Measurements from ENCODE around the gene CDC5L. TPM values are rescaled to one million over a fixed set of nuclear protein-coding genes. Genes with fewer than 3 reads are reported as not detected.

CDC5L gene
- total RNA-seq: 10 to 100 TPM; 16.9 to 18.8 (median 17.9) TPM
- 22.4 TPM for total RNA-seq (2013)
- total RNA-seq: 78.2 to 162 (median 104) reads per million in 29 experiments

DNA sequence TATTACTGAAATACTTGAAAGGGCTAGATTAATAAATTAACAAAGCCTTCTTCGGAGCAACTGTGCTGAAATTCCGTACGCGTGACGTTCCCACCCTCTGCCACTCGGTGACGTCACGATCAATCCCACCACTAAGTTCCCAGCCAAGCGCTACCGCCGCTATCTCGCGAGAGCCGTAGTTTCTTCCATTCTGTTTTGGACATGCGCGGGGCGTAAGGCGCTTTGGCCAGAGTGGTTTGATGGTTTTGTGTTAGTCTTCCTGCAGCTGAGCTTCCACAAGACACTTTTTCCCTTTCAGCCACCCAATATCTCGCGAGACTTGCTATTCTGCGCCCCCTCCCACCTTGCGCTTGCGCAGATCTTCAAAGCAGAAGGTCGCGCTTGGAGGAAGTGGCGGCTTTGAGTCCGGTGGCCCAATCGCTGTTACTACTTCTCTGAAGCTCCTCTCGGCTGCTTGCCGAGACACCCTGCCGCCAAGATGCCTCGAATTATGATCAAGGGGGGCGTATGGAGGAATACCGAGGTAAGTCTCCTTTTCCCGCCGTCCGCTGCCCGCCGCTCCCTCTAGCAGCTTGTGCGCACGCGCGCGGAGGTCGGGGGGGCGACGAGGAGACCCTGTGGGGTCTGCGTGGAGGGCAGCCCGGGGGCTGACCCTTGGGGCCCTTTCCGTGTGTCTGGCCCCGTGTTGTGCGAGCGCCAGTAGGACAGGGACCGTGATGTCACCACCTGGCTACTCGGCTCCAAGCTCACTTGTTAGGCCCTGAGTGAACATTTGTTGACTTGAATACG, at the start of gene CDC5L:
Gene CDC5L, plus strand, starts transcription at position 361 of the 789 bp plus-strand sequence. Its CDS starts 118 bp downstream, at position 479.
- POLR2A ChIA-PET: interaction anchor here (0.5 to 0.6 kb wide), 4 partner anchors 19 to 1458 kb away, joined by 3 to 6 read pairs (median 4); partner anchors contain the start of gene CNPY3 (in 1 of the 2)
- Mint-ChIP-seq H3K27me3 (no peaks in the 10 kb centered on the region), H3K9me3 (no peaks in the 10 kb centered on the region), H3K4me1 (peaks cover 40 to 46% (median 46%) of the 10 kb centered on the region in 3 donors), H3K27ac (peak within 1 kb of the TSS; percentile 97), H3K36me3 (peaks cover 12% of the 10 kb centered on the region), H3K4me3 (peak within 1 kb of the TSS; percentile 90 to 96 (median 95))
- ATAC-seq (replicated peaks in 1 of 4): peak; percentile 84 to 89 (median 87)
- Histone ChIP-seq H3K27ac (ENCODE audit: low read length) (peak within 1 kb of the TSS; percentile 86), H3K9me3 (no peaks in the 10 kb centered on the region), H3K4me3 (ENCODE audit: control insufficient read depth in 1 of 2, extremely low read depth in 1 of 2, low read length in 1 of 2) (peak within 1 kb of the TSS; percentile 81 to 85), H3K4me1 (ENCODE audit: control insufficient read depth in 1 of 2, extremely low read depth in 1 of 2, insufficient read depth in 2 of 2, low read length in 2 of 2) (peaks cover 14 to 17% of the 10 kb centered on the region in 2 experiments), H3K36me3 (ENCODE audit: control insufficient read depth in 2 of 2, extremely low read depth in 1 of 2, insufficient read depth in 1 of 2, low read length in 1 of 2) (peaks cover 3 to 14% of the 10 kb centered on the region in 2 donors), H3K27me3 (replicated peaks in 1 of 2; ENCODE audit: control insufficient read depth in 2 of 2, extremely low read depth in 1 of 2, insufficient read depth in 2 of 2, low read length in 1 of 2) (peaks cover 0 to 4% of the 10 kb centered on the region in 2 experiments)
- DNase-seq: peak; percentile 77 to 97 (median 87)
- WGBS (ENCODE audit: insufficient coverage): under 1% methylated on average over 39 of the region's 56 CpGs
- CTCF ChIA-PET: interaction anchor here in 1 of 2 donors (0.5 to 1.3 kb wide), 6 partner anchors 40 to 215 kb away, joined by 3 to 5 read pairs (median 4); partner anchors contain the start of genes AARS2 and SLC29A1

DNA sequence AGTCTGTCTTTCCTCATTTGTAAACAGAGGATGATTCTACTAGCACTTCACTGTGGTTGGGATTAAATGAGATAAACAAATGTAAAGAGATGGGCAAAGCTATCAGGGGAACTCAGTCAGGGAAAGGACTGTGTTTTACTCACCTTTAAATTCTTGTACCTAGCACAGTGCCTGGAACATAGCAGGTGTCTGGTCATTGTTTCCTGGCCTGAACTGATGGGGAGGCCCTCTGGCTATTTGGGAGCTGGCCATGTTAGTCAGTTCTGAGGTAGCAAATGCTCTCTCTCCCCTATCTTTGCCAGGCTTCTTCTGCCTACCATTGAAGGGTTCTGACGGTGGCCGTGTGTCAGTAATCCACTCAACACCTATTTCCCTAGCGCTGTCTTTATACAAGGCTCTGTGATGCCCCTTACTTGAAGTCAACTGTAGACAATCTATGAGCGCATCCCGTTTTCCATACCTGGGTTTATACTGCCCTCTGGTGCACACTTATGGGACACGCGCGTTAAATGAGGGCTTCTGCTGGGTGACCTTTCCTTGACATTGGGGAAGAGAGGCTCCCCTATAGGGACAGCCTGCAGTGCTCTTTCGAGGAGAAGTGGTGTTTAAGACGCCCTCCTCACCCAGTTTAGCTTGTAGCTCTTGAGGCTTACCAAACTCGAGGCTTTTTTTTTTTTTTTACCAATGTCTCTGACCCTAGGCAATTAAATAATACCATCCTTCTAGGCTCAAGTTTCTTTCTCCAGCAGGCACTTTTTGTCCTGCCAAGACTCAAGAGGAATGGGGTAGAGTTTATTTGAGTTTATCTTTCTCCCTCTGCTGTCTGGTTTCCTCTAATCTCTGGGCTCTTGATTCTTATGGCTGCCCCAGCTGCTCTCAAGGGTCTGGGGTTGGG, 49.0 kb upstream of the CDC5L start:
- Mint-ChIP-seq H3K36me3 (no peaks in the 10 kb centered on the region), H3K9me3 (no peaks in the 10 kb centered on the region), H3K27me3 (peaks cover 20 to 23% of the 10 kb centered on the region in 2 donors), H3K27ac (no peak overlapping the region), H3K4me1 (peaks cover 0 to 2% (median 2%) of the 10 kb centered on the region in 3 donors), H3K4me3 (no peak overlapping the region)
- Histone ChIP-seq H3K27me3 (replicated peaks in 1 of 2; ENCODE audit: control insufficient read depth in 2 of 2, extremely low read depth in 1 of 2, insufficient read depth in 2 of 2, low read length in 1 of 2) (peaks cover 5 to 39% of the 10 kb centered on the region in 2 experiments), H3K27ac (ENCODE audit: low read length) (no peak overlapping the region), H3K36me3 (ENCODE audit: control insufficient read depth in 2 of 2, extremely low read depth in 1 of 2, insufficient read depth in 1 of 2, low read length in 1 of 2) (no peaks in the 10 kb centered on the region), H3K4me1 (ENCODE audit: control insufficient read depth in 1 of 2, extremely low read depth in 1 of 2, insufficient read depth in 2 of 2, low read length in 2 of 2) (peaks cover 0 to 5% of the 10 kb centered on the region in 2 experiments), H3K9me3 (no peaks in the 10 kb centered on the region), H3K4me3 (ENCODE audit: control insufficient read depth in 1 of 2, extremely low read depth in 1 of 2, low read length in 1 of 2) (no peak overlapping the region)
- CTCF ChIA-PET: interaction anchor here (0.6 to 1.7 kb wide), 7 partner anchors 11 to 565 kb away, joined by 3 to 7 read pairs (median 4); partner anchors contain the start of gene CDC5L (in 1 of the 2)
- WGBS (ENCODE audit: insufficient coverage): 4% methylated on average over 6 of the region's 11 CpGs
- POLR2A ChIA-PET: interaction anchor here in 1 of 2 donors (0.6 kb wide), 1 partner anchor 117 kb away, joined by 9 read pairs; no protein-coding TSS in a partner anchor
- DNase-seq (peak; percentile 17 to 80 (median 50)), ATAC-seq (replicated peaks in 1 of 4) (peak; percentile 77 to 88 (median 83))

DNA sequence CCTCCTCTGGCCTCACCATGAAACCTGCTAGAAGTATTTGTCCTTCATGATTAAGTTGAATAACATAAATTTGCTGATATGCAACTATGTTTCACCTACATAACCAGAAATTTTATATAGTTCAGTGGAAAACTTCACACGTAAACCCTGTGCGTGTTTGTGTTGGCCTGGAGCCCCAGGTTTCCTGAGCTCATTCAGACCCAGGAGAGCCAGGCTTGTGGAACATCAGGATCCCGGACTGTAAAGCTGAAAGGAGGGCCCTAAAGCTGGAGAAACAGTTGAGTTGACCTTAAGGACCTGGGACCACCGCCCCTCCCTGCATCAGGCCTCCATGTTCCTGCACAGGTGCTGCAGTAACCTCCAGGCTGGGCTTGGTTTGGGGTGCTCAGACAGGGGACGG, 48.2 kb upstream of the CDC5L start:
- ATAC-seq (replicated peaks in 1 of 4) (no peak), DNase-seq (no peak)
- Histone ChIP-seq H3K27ac (ENCODE audit: low read length) (no peak overlapping the region), H3K4me3 (ENCODE audit: control insufficient read depth in 1 of 2, extremely low read depth in 1 of 2, low read length in 1 of 2) (no peak overlapping the region), H3K36me3 (ENCODE audit: control insufficient read depth in 2 of 2, extremely low read depth in 1 of 2, insufficient read depth in 1 of 2, low read length in 1 of 2) (no peaks in the 10 kb centered on the region), H3K27me3 (replicated peaks in 1 of 2; ENCODE audit: control insufficient read depth in 2 of 2, extremely low read depth in 1 of 2, insufficient read depth in 2 of 2, low read length in 1 of 2) (peaks cover 9 to 42% of the 10 kb centered on the region in 2 experiments), H3K4me1 (ENCODE audit: control insufficient read depth in 1 of 2, extremely low read depth in 1 of 2, insufficient read depth in 2 of 2, low read length in 2 of 2) (peaks cover 0 to 5% of the 10 kb centered on the region in 2 experiments), H3K9me3 (no peaks in the 10 kb centered on the region)
- no peaks in the 10 kb centered on the region for H3K9me3 Mint-ChIP-seq
- no peak overlapping the region for H3K4me3 Mint-ChIP-seq
- no peak overlapping the region for H3K27ac Mint-ChIP-seq
- ChIA-PET CTCF (interaction anchor here in 1 of 2 donors (0.6 to 1.4 kb wide), 3 partner anchors 70 to 118 kb away, joined by 3 to 15 read pairs (median 3); no protein-coding TSS in a partner anchor), POLR2A (interaction anchor here in 1 of 2 donors (0.6 kb wide), 1 partner anchor 118 kb away, joined by 9 read pairs; no protein-coding TSS in a partner anchor)
- H3K27me3 Mint-ChIP-seq: peaks cover 28 to 31% of the 10 kb centered on the region in 2 donors
- WGBS (ENCODE audit: insufficient coverage): 78% methylated on average over 5 of the region's 5 CpGs
- H3K4me1 Mint-ChIP-seq: peaks cover 0 to 2% (median 2%) of the 10 kb centered on the region in 3 donors
- H3K36me3 Mint-ChIP-seq: no peaks in the 10 kb centered on the region

DNA sequence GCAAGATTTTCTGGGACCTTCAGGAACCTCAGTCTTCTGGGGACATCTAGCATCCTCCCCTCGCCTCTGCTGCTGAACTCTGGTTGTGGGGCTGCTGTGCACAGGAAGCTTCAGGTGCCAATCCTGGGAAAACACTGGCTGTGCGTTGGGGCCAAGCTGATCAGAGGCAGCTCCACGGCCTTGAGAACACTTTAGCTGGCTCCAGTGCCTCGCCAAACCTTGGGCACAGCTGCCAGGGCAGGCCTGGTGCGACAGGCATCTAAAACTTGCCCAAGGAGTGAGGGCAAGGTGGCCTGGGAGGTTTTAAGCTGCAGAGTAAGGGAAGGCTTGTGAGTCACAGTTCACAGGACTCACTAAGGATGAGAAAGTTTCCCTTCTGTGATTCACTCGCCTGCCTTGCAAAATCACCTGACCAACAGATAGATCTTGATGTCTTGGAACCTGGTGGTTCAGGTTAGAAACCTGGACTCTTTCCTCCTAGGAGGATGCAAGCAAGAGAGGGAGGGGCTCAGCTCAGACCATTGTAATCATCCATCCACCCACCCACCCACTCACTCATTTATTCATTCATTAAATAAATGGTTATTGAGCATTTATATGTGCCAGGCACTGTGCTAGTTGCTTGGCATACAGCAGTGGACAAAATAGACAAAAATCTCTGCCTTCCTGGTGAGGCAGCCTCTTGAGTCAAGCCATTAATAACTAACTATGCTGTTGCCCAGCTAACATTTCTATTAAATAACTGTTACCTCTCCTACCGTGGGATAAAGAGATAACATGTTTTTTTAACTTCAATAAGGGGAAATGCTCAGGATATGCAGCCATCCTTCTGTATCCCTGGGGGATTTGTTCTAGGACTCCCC, 47.5 kb upstream of the CDC5L start:
- DNase-seq (no peak), ATAC-seq (replicated peaks in 1 of 4) (no peak)
- ChIA-PET POLR2A (no interaction called here), CTCF (interaction anchor here in 1 of 2 donors (0.7 to 1.4 kb wide), 2 partner anchors 72 to 117 kb away, joined by 3 to 15 read pairs; no protein-coding TSS in a partner anchor)
- Mint-ChIP-seq H3K4me3 (no peak overlapping the region), H3K9me3 (no peaks in the 10 kb centered on the region), H3K27me3 (peaks cover 34 to 38% of the 10 kb centered on the region in 2 donors), H3K4me1 (peaks cover 0 to 2% (median 2%) of the 10 kb centered on the region in 3 donors), H3K36me3 (no peaks in the 10 kb centered on the region), H3K27ac (no peak overlapping the region)
- H3K27me3 ChIP-seq (replicated peaks in 1 of 2; ENCODE audit: control insufficient read depth in 2 of 2, extremely low read depth in 1 of 2, insufficient read depth in 2 of 2, low read length in 1 of 2): peaks cover 9 to 45% of the 10 kb centered on the region in 2 experiments
- H3K36me3 ChIP-seq (ENCODE audit: control insufficient read depth in 2 of 2, extremely low read depth in 1 of 2, insufficient read depth in 1 of 2, low read length in 1 of 2): no peaks in the 10 kb centered on the region
- no peak overlapping the region for H3K4me3 ChIP-seq (ENCODE audit: control insufficient read depth in 1 of 2, extremely low read depth in 1 of 2, low read length in 1 of 2)
- no peak overlapping the region for H3K27ac ChIP-seq (ENCODE audit: low read length)
- H3K9me3 ChIP-seq: no peaks in the 10 kb centered on the region
- 62% methylated on average over 5 of the region's 7 CpGs for WGBS (ENCODE audit: insufficient coverage)
- peaks cover 0 to 5% of the 10 kb centered on the region in 2 experiments for H3K4me1 ChIP-seq (ENCODE audit: control insufficient read depth in 1 of 2, extremely low read depth in 1 of 2, insufficient read depth in 2 of 2, low read length in 2 of 2)

DNA sequence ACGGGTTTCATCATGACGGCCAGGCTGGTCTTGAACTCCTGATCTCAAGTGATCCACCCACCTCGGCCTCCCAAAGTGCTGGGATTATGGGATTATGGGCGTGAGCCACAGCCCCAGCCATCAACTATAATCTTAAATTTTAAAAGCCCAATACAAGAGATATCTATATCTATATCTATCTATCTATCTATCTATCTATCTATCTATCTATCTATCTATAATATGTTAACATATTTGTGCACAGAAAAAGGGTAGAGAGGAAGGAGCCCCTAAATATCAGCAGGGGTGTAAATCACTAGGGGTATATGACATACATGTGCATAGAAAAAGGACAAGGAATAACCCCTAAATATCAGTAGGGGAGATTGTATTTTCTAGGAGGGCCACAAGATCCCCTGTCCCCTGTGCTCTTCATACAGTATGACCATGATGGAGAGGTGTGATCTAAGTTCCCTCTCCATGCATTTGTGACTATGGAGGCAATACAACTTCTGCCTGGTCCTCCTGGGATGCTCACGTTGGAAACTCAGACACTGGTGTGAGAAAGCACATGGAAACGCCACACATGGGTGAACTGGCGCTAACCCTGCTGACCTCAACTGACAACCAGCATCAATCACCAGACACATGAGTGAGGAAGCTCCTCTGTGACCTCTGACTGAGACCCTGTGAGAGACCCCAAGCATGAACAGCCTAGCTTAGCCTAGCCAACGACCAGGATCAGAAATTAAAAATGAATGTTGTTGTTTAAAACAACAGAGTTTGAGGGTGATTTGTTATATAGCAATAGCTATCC, 46.2 kb upstream of the CDC5L start:
- no peak for DNase-seq
- peaks cover 39 to 45% of the 10 kb centered on the region in 2 donors for H3K27me3 Mint-ChIP-seq
- no peaks in the 10 kb centered on the region for H3K36me3 Mint-ChIP-seq
- no peak overlapping the region for H3K27ac Mint-ChIP-seq
- Histone ChIP-seq H3K27ac (ENCODE audit: low read length) (no peak overlapping the region), H3K36me3 (ENCODE audit: control insufficient read depth in 2 of 2, extremely low read depth in 1 of 2, insufficient read depth in 1 of 2, low read length in 1 of 2) (no peaks in the 10 kb centered on the region), H3K27me3 (replicated peaks in 1 of 2; ENCODE audit: control insufficient read depth in 2 of 2, extremely low read depth in 1 of 2, insufficient read depth in 2 of 2, low read length in 1 of 2) (peaks cover 9 to 49% of the 10 kb centered on the region in 2 experiments), H3K9me3 (no peaks in the 10 kb centered on the region), H3K4me3 (ENCODE audit: control insufficient read depth in 1 of 2, extremely low read depth in 1 of 2, low read length in 1 of 2) (no peak overlapping the region), H3K4me1 (ENCODE audit: control insufficient read depth in 1 of 2, extremely low read depth in 1 of 2, insufficient read depth in 2 of 2, low read length in 2 of 2) (peaks cover 0 to 5% of the 10 kb centered on the region in 2 experiments)
- no peaks in the 10 kb centered on the region for H3K9me3 Mint-ChIP-seq
- CTCF ChIA-PET: interaction anchor here in 1 of 2 donors (1.0 kb wide), 1 partner anchor 85 kb away, joined by 4 read pairs; the partner anchor contains the start of gene SLC35B2
- WGBS (ENCODE audit: insufficient coverage): no CpG with 5 or more reads among the region's 8 CpGs
- H3K4me3 Mint-ChIP-seq: no peak overlapping the region
- ATAC-seq (replicated peaks in 1 of 4): no peak
- POLR2A ChIA-PET: interaction anchor here in 1 of 2 donors (0.6 kb wide), 1 partner anchor 46 kb away, joined by 4 read pairs; no protein-coding TSS in a partner anchor
- H3K4me1 Mint-ChIP-seq: peaks cover 0 to 2% (median 2%) of the 10 kb centered on the region in 3 donors
